Stomach (tissue), 9 donors: ENCODE measurements around the gene CASP2. TPM values are rescaled to one million over a fixed set of nuclear protein-coding genes. Genes with fewer than 3 reads are reported as not detected.
"Not testable (repeated sequence)": the region's sequence is repeated elsewhere in the genome, so short reads cannot be mapped to it uniquely, and the experiment has no call there.

ENCODE experiments used
- DNase-seq, 2 donors: peaks; one replicate each; pipeline versions ENCODE4 v3.0.0 to v3.0.0-alpha.2; 2013 to 2019
- H3K27ac ChIP-seq, 5 donors: fragments of 200-600 bp in 4 of 5; sonication (generic) in 4 of 5; one replicate each; pipeline ENCODE4 v1.5.1; 2013 to 2019; ENCODE audit warnings: mild to moderate bottlenecking in 1 of 5, moderate library complexity in 1 of 5
- H3K27me3 ChIP-seq, 3 donors: fragments of 200-600 bp; sonication (generic); one replicate each; pipeline ENCODE4 v1.5.1; 2017 to 2019; ENCODE audit warnings: mixed run types in 1 of 3
- H3K36me3 ChIP-seq, 4 donors: fragments of 200-600 bp; sonication (generic); 1 replicate in 3 of 4; 2 replicates in 1 of 4; pipeline ENCODE4 v1.5.1; 2016 to 2019
- H3K4me1 ChIP-seq, 4 donors: fragments of 200-600 bp; sonication (generic); one replicate each; pipeline ENCODE4 v1.5.1; 2016 to 2019
- H3K4me3 ChIP-seq, 4 donors: fragments of 200-600 bp; sonication (generic) in 3 of 4; one replicate each; pipeline ENCODE4 v1.5.1; 2016 to 2019; ENCODE audit warnings: mild to moderate bottlenecking in 1 of 4
- H3K9me3 ChIP-seq, 4 donors: fragments of 200-600 bp; sonication (generic); one replicate each; pipeline ENCODE4 v1.5.1; 2016 to 2019
- CTCF ChIP-seq, 7 experiments: fragments of 450-650 bp in 4 of 7; fragments of 200-600 bp in 3 of 7; sonication (generic) in 3 of 7; IDR thresholded peaks; one replicate each; pipeline ENCODE4 v1.5.1; 2016 to 2019; ENCODE audit warnings: antibody characterized with exemption in 7 of 7, control low read depth in 2 of 7, mild to moderate bottlenecking in 1 of 7
- EP300 ChIP-seq: sonication (generic); formaldehyde crosslinking; IDR thresholded peaks from one replicate; pipeline ENCODE4 v1.6.1; 2017; ENCODE audit warnings: antibody characterized with exemption
- POLR2A ChIP-seq, 4 donors: fragments of 450-650 bp; IDR thresholded peaks; one replicate each; pipeline ENCODE4 v1.6.1; 2016; ENCODE audit warnings: antibody characterized with exemption in 4 of 4, control low read depth in 2 of 4, mild to moderate bottlenecking in 1 of 4, moderate library complexity in 1 of 4
- POLR2AphosphoS5 ChIP-seq, 3 donors: sonication (generic); formaldehyde crosslinking; IDR thresholded peaks; one replicate each; pipeline ENCODE4 v1.6.1; 2016; ENCODE audit warnings: antibody characterized with exemption in 3 of 3
- WGBS, 5 donors: extraction: QIAGEN DNeasy Blood & Tissue Kit in 3 of 5; methylation state at CpG; one replicate each; pipeline versions ENCODE4 v1.1.5 to v1.1.7; 2013 to 2018; 5-methylcytosine and 5-hydroxymethylcytosine counted together
- intact Hi-C: fragments of 100-400 bp; cut with DNase I; formaldehyde crosslinking; loops from one replicate; pipeline ENCODE4 v1.15.1; 2023; ENCODE audit warnings: low total_unique reads
- polyA plus RNA-seq, 3 donors: library from polyadenylated mRNA; stranded (reverse); fragments of 200-250 nt; gene quantifications; one replicate each; pipeline ENCODE4 v1.2.3, GENCODE V29; 2013
- total RNA-seq, 5 donors: library from RNA; depleted of rRNA; stranded (reverse); fragments of >200 nt; gene quantifications; one replicate each; pipeline versions ENCODE4 v1.1.0 to v1.2.3, GENCODE V29; 2014 to 2016
- donor health status: healthy with polysubstance abuse.
- donor health status: Bipolar disorder and iron deficiency.
- donor health status: healthy.

CASP2 gene
- total and polyA plus RNA-seq, 8 donors: 4.6 to 27.7 (median 15.5) TPM

GRCh38 chr7:143261901-143262300 is 26.2 kb upstream of the CASP2 start:
- 77 to 89% (median 83%) methylated on average over 1 of the region's 1 CpG for WGBS, 5 donors
- Histone ChIP-seq H3K9me3 (no peaks in the 10 kb centered on the region), H3K36me3 (peaks cover 3 to 17% (median 6%) of the 10 kb centered on the region in 4 donors), H3K27ac (no peak overlapping the region), H3K4me1 (peaks cover 13 to 40% (median 29%) of the 10 kb centered on the region in 4 donors), H3K27me3 (no peaks in the 10 kb centered on the region), H3K4me3 (no peak overlapping the region)
- DNase-seq: no peak
- no peak for TF ChIP-seq EP300
- no peak for TF ChIP-seq POLR2A (IDR thresholded peaks at IDR 0.05)
- TF ChIP-seq POLR2AphosphoS5 (IDR thresholded peaks at IDR 0.05): no peak
- TF ChIP-seq CTCF (IDR thresholded peaks at IDR 0.05): no peak
- intact Hi-C loops: no loop called here

- H3K9me3 ChIP-seq: no peaks in the 10 kb centered on the region
- peak; percentile 85 to 93 for DNase-seq
- peak in 2 of 3 donors; percentile 81 to 88 for TF ChIP-seq POLR2AphosphoS5 (IDR thresholded peaks at IDR 0.05)
- no peak for TF ChIP-seq EP300
- no peak for TF ChIP-seq CTCF (IDR thresholded peaks at IDR 0.05)
- TF ChIP-seq POLR2A (IDR thresholded peaks at IDR 0.05): peak in 2 of 4 donors; percentile 15 to 56
- peak within 1 kb of the TSS; percentile 89 to 95 (median 93) for H3K27ac ChIP-seq
- intact Hi-C loops: no loop called here
- H3K4me1 ChIP-seq: peaks cover 13 to 37% (median 28%) of the 10 kb centered on the region in 4 donors
- 0 to 2% (median 1%) methylated on average over 30 to 48 of the region's 48 CpGs for WGBS, 5 donors
- H3K27me3 ChIP-seq: no peaks in the 10 kb centered on the region
- peak within 1 kb of the TSS; percentile 79 to 88 (median 81) for H3K4me3 ChIP-seq
- H3K36me3 ChIP-seq: peaks cover 19 to 33% (median 22%) of the 10 kb centered on the region in 4 donors
Measured at GRCh38 chr7:143263266-143264195, 24.6 kb upstream of the CASP2 start, which contains the start of gene GSTK1. GSTK1 (plus strand) TSS chr7:143263441; CDS start chr7:143263514, 73 bp downstream.

- Histone ChIP-seq H3K27ac (peak overlapping the region; percentile 89 to 95 (median 93)), H3K4me3 (peak overlapping the region; percentile 79 to 88 (median 81)), H3K4me1 (peaks cover 13 to 30% (median 25%) of the 10 kb centered on the region in 4 donors), H3K36me3 (peaks cover 22 to 40% (median 29%) of the 10 kb centered on the region in 4 donors)
- intact Hi-C loops, DNase-seq, H3K27me3 ChIP-seq, H3K9me3 ChIP-seq: not testable (repeated sequence)
- 43 to 58% (median 45%) methylated on average over 14 to 15 of the region's 15 CpGs for WGBS, 5 donors
Measured at GRCh38 chr7:143264196-143264568, 24.0 kb upstream of the CASP2 start.

- Histone ChIP-seq H3K4me1 (peaks cover 13 to 24% (median 22%) of the 10 kb centered on the region in 4 donors), H3K9me3 (no peaks in the 10 kb centered on the region), H3K27ac (peak overlapping the region in 2 of 5 donors; percentile 91 to 93), H3K4me3 (peak overlapping the region in 2 of 4 donors; percentile 79 to 88), H3K36me3 (peaks cover 26 to 49% (median 39%) of the 10 kb centered on the region in 4 donors), H3K27me3 (no peaks in the 10 kb centered on the region)
- TF ChIP-seq EP300 (no peak), CTCF (IDR thresholded peaks at IDR 0.05) (no peak), POLR2AphosphoS5 (IDR thresholded peaks at IDR 0.05) (no peak), POLR2A (IDR thresholded peaks at IDR 0.05) (no peak)
- 70 to 82% (median 70%) methylated on average over 9 to 15 of the region's 15 CpGs for WGBS, 5 donors
- intact Hi-C loops: no loop called here
- no peak for DNase-seq
Measured at GRCh38 chr7:143265017-143265693, 23.0 kb upstream of the CASP2 start.
